Heart right ventricle (tissue), 16 donors: Measurements from ENCODE around the gene ASPN. TPM values are rescaled to one million over a fixed set of nuclear protein-coding genes. Genes with fewer than 3 reads are reported as not detected.
A peak's percentile ranks its signal among the peaks of the same experiment; 100 is the strongest.

Source experiments
- ATAC-seq, 8 donors: fragments of 200-7000 bp; cut with Tn5 transposase; one replicate each; pipeline ENCODE4 v1.9.1; 2020; ENCODE audit warnings: mild to moderate bottlenecking in 8 of 8, moderate library complexity in 8 of 8, moderate number of reproducible peaks in 1 of 8
- DNase-seq, 2 donors: peaks; one replicate each; pipeline ENCODE4 v3.0.0-alpha.2; 2020
- H3K27ac ChIP-seq, 10 donors: fragments of 200-600 bp; sonication (generic) in 2 of 10; one replicate each; pipeline versions ENCODE4 v1.5.0 to v1.8.0; 2020 to 2022; ENCODE audit warnings: mild to moderate bottlenecking in 3 of 10
- H3K27me3 ChIP-seq, 7 donors: fragments of 200-600 bp; one replicate each; pipeline ENCODE4 v1.8.0; 2021 to 2022; ENCODE audit warnings: mild to moderate bottlenecking in 2 of 7
- H3K36me3 ChIP-seq, 9 donors: fragments of 200-600 bp; sonication (generic) in 1 of 9; one replicate each; pipeline versions ENCODE4 v1.5.0 to v1.8.0; 2020 to 2022; ENCODE audit warnings: mild to moderate bottlenecking in 2 of 9
- H3K4me1 ChIP-seq, 9 donors: fragments of 200-600 bp; sonication (generic) in 1 of 9; one replicate each; pipeline versions ENCODE4 v1.5.0 to v1.8.0; 2020 to 2022; ENCODE audit warnings: mild to moderate bottlenecking in 4 of 9
- H3K4me3 ChIP-seq, 10 donors: fragments of 200-600 bp; sonication (generic) in 2 of 10; one replicate each; pipeline versions ENCODE4 v1.5.0 to v1.8.0; 2020 to 2022; ENCODE audit warnings: mild to moderate bottlenecking in 7 of 10, moderate library complexity in 2 of 10
- H3K9me3 ChIP-seq, 11 donors: fragments of 200-600 bp in 10 of 11; sonication (generic) in 2 of 11; one replicate each; pipeline versions ENCODE4 v1.5.0 to v1.8.0; 2013 to 2022; ENCODE audit warnings: mild to moderate bottlenecking in 2 of 11, control low read depth in 1 of 11, moderate library complexity in 1 of 11
- WGBS, 2 donors: extraction: QIAGEN DNeasy Blood & Tissue Kit; methylation state at CpG; one replicate each; pipeline ENCODE4 v1.1.7; 2013; ENCODE audit warnings: inconsistent platforms in 1 of 2; 5-methylcytosine and 5-hydroxymethylcytosine counted together
- intact Hi-C, 10 donors: fragments of 100-400 bp; cut with DNase I; formaldehyde crosslinking; loops; one replicate each; pipeline versions ENCODE4 v1.11.1 to v1.14.2; 2022
- polyA plus RNA-seq, 2 donors: library from polyadenylated mRNA; stranded (reverse); fragments of 200-250 nt; gene quantifications; one replicate each; pipeline ENCODE4 v1.2.3, GENCODE V29; 2013
- total RNA-seq, 10 donors: library from RNA; stranded (reverse); fragmentation: NEBNext Ultra II Directional in 3 of 10; extraction: Animal tissue kit (Norgen Biotek cat#: 25700) in 3 of 10; gene quantifications; one replicate each; pipeline versions ENCODE4 v1.2.1 to v1.2.4, GENCODE V29; 2021 to 2023
- TF ChIP-seq, protein P1 (sequence below), 9 donors: fragments of 200-600 bp; sonication (generic) in 2 of 9; IDR thresholded peaks; one replicate each; pipeline versions ENCODE4 v1.5.0 to v1.8.0; 2021 to 2022; ENCODE audit warnings: antibody characterized with exemption in 9 of 9, mild to moderate bottlenecking in 5 of 9, moderate library complexity in 1 of 9
- donor health status: Arrhythmogenic right ventricular cardiomyopathy.
- donor health status: ischemic (EF 13 %, LVEDD 7.1; RV severe dilation, severe dysfunction).
- donor health status: healthy with polysubstance abuse.
- donor health status: DM: no; HTN: yes; CAD: no.
- donor health status: DM: no; HTN: no; CAD: no.
- donor health status: ischemic (EF 25% LVEDD 6.9; RV normal size, moderate dysfunction).
- donor health status: ischemic (EF 25% LVEDD 5.7; RV mildly dilated, moderate dysfunction).
- donor health status: healthy.
- donor health status: DM: yes; HTN: yes; CAD: no.
- donor health status: Ischemic cardiomyopathy.
- donor health status: ischemic (EF 35%, LVEDD 5.7; RV mildly dilated, moderate dysfunction).
- donor health status: nonischemic (EF 11% LVEDD 7.7; RV severe dilation, severe dysfunction).
- donor health status: DM: yes; HTN: yes; CAD: no.
- donor health status: PGD.
- donor health status: ischemic (EF 29% LVEDD 5.4; RV normal size, mild dysfunction).
- donor health status: nonischemic (EF 23%, LVEDD 6.1; RV moderate dilation, normal function).

The ASPN gene
- total and polyA plus RNA-seq, 12 donors: 2.3 to 29.6 (median 16.9) TPM

DNA sequence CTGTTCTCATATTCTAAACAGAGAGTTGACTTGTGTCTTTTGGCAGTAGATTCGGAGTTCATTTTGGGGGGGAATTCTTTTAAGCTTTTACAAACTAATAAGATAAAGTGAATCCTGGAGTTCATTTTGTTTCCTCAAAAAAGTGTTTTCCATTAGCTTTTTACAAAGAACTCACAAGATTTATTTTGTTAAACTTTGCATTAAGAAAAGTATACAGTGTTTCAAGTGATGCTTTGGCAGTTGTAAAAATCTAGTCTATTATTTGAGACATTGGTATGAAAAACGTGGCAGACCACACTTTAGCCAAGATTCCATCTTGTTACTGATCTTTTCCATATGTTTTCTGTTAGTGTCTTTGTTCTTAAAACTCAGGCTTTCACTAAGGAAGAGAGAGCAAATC, 56.8 kb downstream of the ASPN start:
- TF ChIP-seq, protein P1, sequence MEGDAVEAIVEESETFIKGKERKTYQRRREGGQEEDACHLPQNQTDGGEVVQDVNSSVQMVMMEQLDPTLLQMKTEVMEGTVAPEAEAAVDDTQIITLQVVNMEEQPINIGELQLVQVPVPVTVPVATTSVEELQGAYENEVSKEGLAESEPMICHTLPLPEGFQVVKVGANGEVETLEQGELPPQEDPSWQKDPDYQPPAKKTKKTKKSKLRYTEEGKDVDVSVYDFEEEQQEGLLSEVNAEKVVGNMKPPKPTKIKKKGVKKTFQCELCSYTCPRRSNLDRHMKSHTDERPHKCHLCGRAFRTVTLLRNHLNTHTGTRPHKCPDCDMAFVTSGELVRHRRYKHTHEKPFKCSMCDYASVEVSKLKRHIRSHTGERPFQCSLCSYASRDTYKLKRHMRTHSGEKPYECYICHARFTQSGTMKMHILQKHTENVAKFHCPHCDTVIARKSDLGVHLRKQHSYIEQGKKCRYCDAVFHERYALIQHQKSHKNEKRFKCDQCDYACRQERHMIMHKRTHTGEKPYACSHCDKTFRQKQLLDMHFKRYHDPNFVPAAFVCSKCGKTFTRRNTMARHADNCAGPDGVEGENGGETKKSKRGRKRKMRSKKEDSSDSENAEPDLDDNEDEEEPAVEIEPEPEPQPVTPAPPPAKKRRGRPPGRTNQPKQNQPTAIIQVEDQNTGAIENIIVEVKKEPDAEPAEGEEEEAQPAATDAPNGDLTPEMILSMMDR (IDR thresholded peaks at IDR 0.05): no peak
- intact Hi-C loops: loop anchor here in 2 of 10 donors (10.0 kb wide), 2 partner anchors 81 to 91 kb away; no protein-coding TSS in a partner anchor
- DNase-seq (no peak), ATAC-seq (peak in 1 of 8 donors; percentile 39)
- no peaks in the 10 kb centered on the region for H3K27me3 ChIP-seq
- peak overlapping the region in 8 of 10 donors; percentile 8 to 69 (median 40) for H3K27ac ChIP-seq
- H3K4me3 ChIP-seq: no peak overlapping the region
- no peaks in the 10 kb centered on the region for H3K9me3 ChIP-seq
- peaks cover 0 to 21% (median 0%) of the 10 kb centered on the region in 9 donors for H3K4me1 ChIP-seq
- WGBS, 2 donors: 54 to 72% methylated on average over 2 of the region's 2 CpGs
- no peaks in the 10 kb centered on the region for H3K36me3 ChIP-seq

- Histone ChIP-seq H3K4me3 (peak within 1 kb of the TSS in 9 of 10 donors; percentile 3 to 43 (median 23)), H3K27ac (peak within 1 kb of the TSS in 8 of 10 donors; percentile 37 to 69 (median 42)), H3K36me3 (no peaks in the 10 kb centered on the region), H3K27me3 (no peaks in the 10 kb centered on the region), H3K4me1 (peaks cover 0 to 21% (median 0%) of the 10 kb centered on the region in 9 donors), H3K9me3 (no peaks in the 10 kb centered on the region)
- ATAC-seq: peak in 6 of 8 donors; percentile 33 to 81 (median 52)
- TF ChIP-seq, protein P1 (IDR thresholded peaks at IDR 0.05): no peak
- intact Hi-C loops: loop anchor here in 2 of 10 donors (10.0 kb wide), 2 partner anchors 80 to 90 kb away; no protein-coding TSS in a partner anchor
- 61 to 66% methylated on average over 1 of the region's 1 CpG for WGBS, 2 donors
- no peak for DNase-seq
Measured at GRCh38 chr9:92424340-92424739, 58.0 kb downstream of the ASPN start, which contains the start of gene OMD. Gene OMD (minus strand): TSS chr9:92424471. CDS start chr9:92417558, 6,913 bp downstream.

- ATAC-seq: no peak
- Histone ChIP-seq H3K9me3 (no peaks in the 10 kb centered on the region), H3K4me3 (peak overlapping the region in 9 of 10 donors; percentile 3 to 43 (median 23)), H3K4me1 (peaks cover 0 to 21% (median 0%) of the 10 kb centered on the region in 9 donors), H3K27ac (peak overlapping the region in 8 of 10 donors; percentile 37 to 69 (median 42)), H3K36me3 (no peaks in the 10 kb centered on the region), H3K27me3 (no peaks in the 10 kb centered on the region)
- TF ChIP-seq, protein P1 (IDR thresholded peaks at IDR 0.05): no peak
- 80 to 84% methylated on average over 2 of the region's 2 CpGs for WGBS, 2 donors
- DNase-seq: no peak
- intact Hi-C loops: loop anchor here in 2 of 10 donors (10.0 kb wide), 2 partner anchors 79 to 89 kb away; no protein-coding TSS in a partner anchor
Measured at GRCh38 chr9:92423612-92424011, 58.7 kb downstream of the ASPN start.

- TF ChIP-seq, protein P1 (IDR thresholded peaks at IDR 0.05): no peak
- H3K4me1 ChIP-seq: peaks cover 0 to 21% (median 0%) of the 10 kb centered on the region in 9 donors
- WGBS, 2 donors: 77 to 82% methylated on average over 2 of the region's 2 CpGs
- no peak for ATAC-seq
- DNase-seq: no peak
- no peaks in the 10 kb centered on the region for H3K27me3 ChIP-seq
- H3K9me3 ChIP-seq: no peaks in the 10 kb centered on the region
- H3K36me3 ChIP-seq: no peaks in the 10 kb centered on the region
- peak overlapping the region in 6 of 10 donors; percentile 8 to 43 (median 33) for H3K4me3 ChIP-seq
- intact Hi-C loops: loop anchor here in 2 of 10 donors (10.0 kb wide), 2 partner anchors 78 to 88 kb away; no protein-coding TSS in a partner anchor
- peak overlapping the region in 3 of 10 donors; percentile 37 to 69 (median 54) for H3K27ac ChIP-seq
Measured at GRCh38 chr9:92422611-92423338, 59.5 kb downstream of the ASPN start.
